Measurements from ENCODE around the gene HOXB6. TPM values are rescaled to one million over a fixed set of nuclear protein-coding genes. Genes with fewer than 3 reads are reported as not detected.

The HOXB6 gene
- total RNA-seq, 1 donor from 2014 or later: 0.40 TPM

DNA sequence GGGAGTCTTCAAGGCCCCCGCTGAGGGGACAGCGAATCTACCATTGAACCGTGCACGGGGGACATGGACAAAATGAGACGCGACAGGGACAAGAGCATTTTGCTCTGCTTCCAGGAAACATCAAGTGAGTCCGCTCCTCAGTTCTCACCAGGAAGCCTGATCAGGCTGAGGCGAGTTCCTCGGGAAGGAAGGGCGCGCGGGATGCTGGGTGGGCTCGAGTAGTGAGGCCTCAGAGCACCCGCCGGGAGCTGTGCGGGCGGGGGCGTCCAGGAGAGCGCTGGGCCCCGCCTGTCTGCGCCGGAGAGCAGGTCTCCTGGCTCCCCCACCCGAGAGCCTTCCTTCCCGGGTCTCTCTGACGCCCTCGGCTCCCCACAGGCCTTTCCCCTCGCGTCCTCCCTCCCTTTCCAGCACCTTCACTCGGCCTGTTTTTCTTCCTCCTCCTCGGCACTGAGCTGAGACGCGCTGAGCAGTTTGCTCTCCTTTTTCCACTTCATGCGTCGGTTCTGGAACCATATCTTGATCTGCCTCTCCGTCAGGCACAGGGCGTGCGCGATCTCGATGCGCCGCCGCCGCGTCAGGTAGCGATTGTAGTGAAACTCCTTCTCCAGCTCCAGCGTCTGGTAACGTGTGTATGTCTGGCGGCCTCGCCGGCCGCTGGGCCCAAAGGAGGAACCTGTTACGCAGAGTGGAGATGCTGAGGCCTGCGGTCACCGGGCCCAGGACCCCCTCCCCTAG lies 8.6 kb downstream of the HOXB6 start:
- DNase-seq (ENCODE audit: low read depth in 2 of 2): peak in 1 of 2 donors; percentile 33

GRCh38 chr17:48595278-48595999 lies 9.3 kb downstream of the HOXB6 start:
- DNase-seq (ENCODE audit: low read depth in 2 of 2): no peak

DNA sequence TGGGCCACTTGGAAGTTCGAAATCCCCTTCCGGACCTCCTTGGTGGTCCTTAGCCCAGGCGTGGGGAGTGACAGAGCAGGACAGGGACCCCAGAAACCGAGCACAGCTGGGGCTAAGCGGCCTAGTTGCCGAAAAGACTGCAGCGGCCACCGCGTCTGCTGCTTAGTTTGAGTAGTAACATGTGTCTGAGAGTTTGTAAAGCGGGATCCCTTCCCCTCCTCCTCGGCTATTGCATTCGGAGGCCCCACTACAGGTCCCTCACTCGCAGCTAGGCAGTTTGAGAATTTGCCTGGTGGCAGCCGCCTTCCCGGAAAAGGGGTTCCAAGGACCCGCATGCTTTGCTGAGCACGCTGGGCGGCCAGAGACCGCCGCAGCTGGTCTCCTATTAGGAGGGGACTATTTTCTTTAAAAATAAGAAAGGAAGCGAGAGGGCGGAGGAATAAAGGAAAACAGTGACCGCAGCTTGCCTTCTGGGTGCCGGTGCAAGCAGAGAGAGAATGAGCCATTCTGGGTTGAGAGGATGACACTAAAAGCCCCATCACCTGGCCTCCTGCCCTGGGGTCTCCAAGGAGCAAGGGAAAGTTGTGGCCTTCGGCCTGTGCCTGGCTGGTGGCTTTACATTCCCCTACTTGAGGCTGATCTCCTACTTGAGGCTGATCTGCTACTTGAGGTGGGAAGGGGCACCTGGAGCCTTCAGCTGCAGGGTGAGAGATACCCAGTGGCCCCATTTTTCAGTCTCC lies 10.1 kb downstream of the HOXB6 start:
- DNase-seq (ENCODE audit: low read depth in 2 of 2): no peak

DNA sequence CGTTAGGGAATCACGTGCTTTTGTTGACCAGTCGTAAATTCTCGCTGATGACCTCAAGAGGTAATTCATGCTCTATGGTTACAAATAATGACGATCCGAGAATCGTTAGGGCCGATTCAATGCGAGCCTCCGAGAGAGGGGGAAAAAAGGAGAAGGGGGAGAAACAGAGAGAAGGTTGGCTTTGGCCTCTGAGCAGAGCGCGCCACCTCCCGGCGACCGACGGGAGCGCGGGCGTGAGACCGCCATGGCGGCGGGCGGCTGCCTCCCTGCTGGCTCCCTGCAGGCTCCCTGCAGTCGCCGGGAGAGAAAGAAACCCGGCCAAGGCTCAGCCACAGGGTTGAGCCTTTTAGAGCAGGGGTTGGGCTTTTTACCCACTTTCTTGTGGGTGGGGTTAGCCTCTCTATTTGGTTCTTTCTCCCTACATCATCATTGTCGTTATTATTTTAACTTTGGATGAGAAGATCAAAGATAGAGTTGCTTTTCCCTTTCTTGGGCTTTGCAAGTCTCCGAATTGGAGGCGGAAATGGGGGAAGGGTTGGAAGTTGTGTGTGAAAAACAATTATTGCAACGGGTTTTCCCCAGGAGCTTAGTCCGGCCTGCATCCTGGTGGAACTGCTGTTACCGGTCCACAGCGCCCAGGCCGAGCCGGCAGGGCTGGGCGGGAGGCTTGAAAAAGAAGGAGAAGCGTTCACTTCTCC lies 10.8 kb downstream of the HOXB6 start:
- peak; percentile 79 to 87 for DNase-seq (ENCODE audit: low read depth in 2 of 2)

GRCh38 chr17:48593126-48593829 lies 11.5 kb downstream of the HOXB6 start, which contains the start of gene HOXB5:
Gene HOXB5 (minus strand): TSS chr17:48593779. CDS start chr17:48593682, 97 bp downstream.
- peak; percentile 42 to 49 for DNase-seq (ENCODE audit: low read depth in 2 of 2)

GRCh38 chr17:48592577-48592976 lies 12.2 kb downstream of the HOXB6 start:
- DNase-seq (ENCODE audit: low read depth in 2 of 2): peak in 1 of 2 donors; percentile 33

DNA sequence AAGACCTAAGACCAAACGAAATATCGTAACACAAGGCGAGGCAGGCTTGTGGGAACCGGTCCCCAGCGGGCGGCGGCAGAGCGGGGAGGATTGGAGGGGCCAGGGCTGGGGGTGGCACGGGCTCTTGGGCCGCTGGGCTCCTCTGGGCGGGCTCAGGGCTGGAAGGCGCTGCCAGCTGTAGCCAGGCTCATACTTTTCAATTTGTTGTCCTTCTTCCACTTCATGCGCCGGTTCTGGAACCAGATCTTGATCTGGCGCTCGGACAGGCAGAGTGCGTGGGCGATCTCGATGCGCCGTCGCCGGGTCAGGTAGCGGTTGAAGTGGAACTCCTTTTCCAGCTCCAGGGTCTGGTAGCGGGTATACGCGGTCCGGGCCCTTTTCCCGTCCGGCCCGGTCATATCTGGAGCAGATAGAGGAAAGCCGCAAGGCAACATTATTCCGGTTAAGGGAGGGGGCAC lies 12.7 kb downstream of the HOXB6 start:
- DNase-seq (ENCODE audit: low read depth in 2 of 2): no peak

- DNase-seq (ENCODE audit: low read depth in 2 of 2): no peak
These were observed 13.3 kb downstream of the HOXB6 start for GRCh38 chr17:48591255-48592056.

DNA sequence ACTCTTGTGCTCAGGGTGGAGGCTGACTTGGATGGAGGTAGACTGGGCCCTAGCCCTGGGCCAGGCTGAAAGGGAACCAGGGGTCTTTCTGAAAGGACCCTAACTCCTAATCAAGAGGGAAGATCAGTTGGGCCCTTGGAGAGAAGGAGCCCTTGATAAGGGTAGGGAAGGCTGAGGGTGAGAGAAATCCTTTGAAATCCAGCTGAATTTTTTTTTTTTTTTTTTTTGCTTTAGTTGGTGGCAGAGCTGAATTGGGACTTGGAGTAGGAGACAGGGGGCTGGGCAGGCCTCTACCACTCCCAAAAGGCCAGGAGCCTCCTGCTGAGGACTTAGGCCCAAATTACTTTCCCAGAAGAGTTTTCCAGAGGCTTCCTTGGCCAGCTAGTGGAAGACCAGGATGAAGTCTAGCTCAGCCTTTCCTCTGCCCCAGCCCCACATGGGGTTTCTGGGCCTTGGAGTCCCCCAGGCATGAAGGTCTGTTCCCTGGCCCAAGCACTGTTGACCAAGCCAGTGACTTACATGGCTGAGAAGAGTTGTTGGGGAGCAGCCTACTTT lies 14.1 kb downstream of the HOXB6 start:
- DNase-seq (ENCODE audit: low read depth in 2 of 2): no peak

DNA sequence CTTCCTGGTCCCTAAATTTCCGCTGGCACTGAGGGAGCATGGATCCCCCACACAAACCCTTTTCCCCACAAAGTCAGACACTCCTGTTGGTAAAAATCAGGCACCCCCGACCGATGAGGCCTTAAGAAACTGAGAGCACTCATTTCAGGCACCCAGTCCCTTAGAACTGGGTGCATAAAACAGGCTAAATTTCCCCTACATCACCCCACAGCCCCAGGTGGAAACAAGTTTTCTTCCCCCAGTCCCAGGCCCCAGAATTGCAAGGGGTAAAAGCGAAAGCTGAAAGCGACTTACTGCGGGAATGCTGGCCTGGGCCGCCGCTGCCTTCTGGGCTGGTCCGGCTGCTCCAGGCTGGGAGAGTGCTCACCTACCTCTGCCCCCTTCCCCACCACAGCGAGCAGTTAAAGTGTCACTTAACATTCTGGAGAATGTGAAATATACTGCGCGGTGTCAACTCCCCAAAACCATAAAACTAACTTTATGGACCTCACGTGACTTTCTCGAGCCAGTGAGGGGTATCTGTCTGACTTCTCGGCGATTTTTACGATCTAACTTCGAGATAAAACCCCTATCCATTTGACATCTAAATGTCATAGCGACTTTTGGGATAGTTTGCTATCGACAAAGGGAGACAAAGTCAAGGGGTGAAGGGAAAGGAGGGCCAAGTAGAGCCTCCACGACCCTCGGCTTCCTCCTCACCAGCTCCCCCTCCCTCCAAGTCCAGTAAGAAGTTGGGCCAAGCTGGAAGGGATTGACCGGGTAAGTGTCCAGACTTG lies 14.8 kb downstream of the HOXB6 start, which contains the start of gene HOXB3:
TSS of gene HOXB3 (minus strand) at position 411 of the 776 bp plus-strand sequence. CDS start 37,767 bp downstream, outside the sequence.
- DNase-seq (ENCODE audit: low read depth in 2 of 2): no peak

DNA sequence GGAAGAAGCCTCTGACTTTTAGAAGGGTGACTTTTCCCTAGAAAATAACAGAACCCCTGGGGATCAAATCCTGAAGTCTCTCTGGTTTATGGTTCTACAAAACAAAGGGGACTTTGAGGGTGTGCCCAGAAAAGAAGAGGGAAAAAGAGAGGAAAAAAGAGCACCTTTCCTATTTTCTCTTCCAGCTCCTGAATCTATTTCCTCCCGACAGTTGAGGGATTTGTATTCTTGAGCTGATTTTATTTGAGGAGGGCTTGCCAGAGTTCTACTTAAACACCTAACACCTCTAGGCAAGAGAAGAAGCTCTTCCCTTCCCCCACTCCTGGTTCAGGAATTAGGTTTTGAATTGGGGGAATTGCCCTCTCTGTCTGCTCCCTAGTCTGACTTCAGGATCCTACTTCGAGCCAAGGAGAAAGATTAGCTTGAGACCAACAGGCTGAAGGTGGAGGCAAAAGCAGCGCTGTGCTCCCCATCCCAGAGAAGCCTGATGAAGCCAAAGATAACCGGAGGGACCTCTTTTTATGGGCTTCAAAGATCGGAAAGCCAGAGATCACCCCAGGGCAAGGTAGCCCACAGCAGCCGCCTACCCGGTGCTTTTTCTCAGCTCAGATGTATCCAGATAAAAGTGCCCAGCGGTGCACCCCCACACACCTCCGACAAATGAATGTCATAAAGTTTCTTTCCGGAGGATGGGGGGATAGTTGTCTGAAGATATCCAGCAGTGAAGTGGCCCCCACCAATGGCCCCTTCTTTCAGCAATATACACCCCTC lies 15.5 kb downstream of the HOXB6 start:
- DNase-seq (ENCODE audit: low read depth in 2 of 2): no peak

DNA sequence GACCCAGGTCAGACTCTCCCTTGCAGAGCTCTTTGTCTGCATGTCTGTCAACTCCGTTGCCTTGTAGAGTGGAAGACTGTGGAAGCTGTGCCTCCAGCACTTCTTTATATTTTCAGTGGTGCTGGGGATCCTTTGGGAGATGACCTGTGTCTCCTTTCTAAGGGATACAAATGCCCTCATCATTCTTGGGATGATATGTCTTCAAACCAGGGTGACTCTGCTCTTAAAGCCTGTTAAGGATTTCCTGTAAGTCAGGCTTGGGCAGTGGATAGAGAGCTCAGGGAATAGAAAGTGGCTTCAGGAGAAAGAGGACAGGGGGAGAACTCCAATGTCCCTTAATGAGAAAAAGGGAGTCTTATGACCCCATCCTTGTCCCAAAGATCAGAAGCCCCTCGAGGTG lies 16.3 kb downstream of the HOXB6 start:
- no peak for DNase-seq (ENCODE audit: low read depth in 2 of 2)

GRCh38 chr17:48588074-48588415 lies 16.7 kb downstream of the HOXB6 start:
- no peak for DNase-seq (ENCODE audit: low read depth in 2 of 2)

GRCh38 chr17:48587276-48588073 lies 17.3 kb downstream of the HOXB6 start:
- DNase-seq (ENCODE audit: low read depth in 2 of 2): peak in 1 of 2 donors; percentile 50

DNA sequence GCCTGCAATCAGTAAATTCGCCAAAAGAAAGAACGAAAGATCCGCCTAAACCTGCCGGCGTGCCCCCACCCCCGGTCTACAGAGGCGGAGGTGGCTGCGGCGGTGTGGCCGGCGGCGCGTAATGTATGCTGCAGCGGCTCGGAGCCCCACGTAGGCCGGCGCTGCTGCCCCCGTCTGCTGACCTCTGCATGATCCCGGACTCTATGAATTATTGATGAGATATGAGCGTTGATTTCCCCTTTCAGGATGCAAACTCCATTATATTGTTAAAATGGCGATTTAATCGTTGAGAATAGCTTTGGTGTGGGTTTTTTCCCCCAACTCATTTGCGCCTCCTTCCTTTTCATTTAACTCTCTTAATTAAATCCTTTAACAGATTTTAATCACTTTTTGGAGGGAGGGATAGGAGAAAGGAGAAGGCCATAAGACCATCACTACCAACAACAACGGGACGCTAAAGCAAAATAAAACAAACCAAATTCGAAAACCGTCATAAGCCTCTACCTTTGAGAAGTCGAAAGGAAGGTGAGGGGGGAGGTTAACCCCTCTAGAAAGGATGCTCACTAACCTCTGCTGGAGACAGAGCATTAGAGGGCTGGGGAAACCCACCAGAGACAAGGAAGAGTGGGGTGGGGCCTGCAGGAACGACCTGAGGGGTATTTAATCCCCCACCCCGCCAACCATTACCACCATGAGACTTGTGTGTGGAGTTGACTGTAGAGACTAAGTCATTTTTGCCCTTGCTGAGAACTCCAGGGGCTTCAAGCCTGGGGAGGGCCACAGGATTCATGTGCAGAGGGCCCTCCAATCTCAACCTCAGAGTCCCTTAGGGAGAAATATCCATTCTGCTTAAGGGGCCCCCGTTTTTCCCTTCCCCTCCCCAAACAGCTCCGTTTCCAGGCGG lies 18.2 kb downstream of the HOXB6 start:
- DNase-seq (ENCODE audit: low read depth in 2 of 2): no peak

GRCh38 chr17:48584223-48584741 lies 20.5 kb downstream of the HOXB6 start:
- DNase-seq (ENCODE audit: low read depth in 2 of 2): no peak
